Measurements from ENCODE around the gene KAZALD1. TPM values are rescaled to one million over a fixed set of nuclear protein-coding genes. Genes with fewer than 3 reads are reported as not detected.

The KAZALD1 gene
- total RNA-seq, 1 experiment from 2014 or later, result 16.0 TPM

DNA sequence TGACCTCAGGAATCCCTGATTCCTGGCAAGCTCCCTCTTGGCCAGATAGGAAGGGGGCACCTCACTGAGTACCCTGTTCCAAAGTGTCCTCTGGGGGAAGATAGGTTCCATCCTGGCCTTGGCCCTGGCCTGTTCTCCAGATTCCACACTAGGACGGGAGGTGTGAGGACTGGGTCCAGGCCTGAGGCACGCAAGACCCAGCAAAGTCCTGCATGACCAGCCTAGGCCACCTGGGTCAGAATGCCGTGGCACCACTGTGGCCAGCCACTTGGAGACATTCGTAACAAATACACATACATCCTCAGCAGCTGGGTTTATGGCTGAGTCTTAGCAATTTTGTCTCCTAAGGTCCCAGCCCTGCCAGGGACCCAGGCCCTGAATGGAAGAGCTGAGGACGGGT, 46.0 kb downstream of the KAZALD1 start:
- intact Hi-C loops (cut with micrococcal nuclease), result no loop called here
- Histone ChIP-seq H3K4me2 (ENCODE audit: low read length) (no peak overlapping the region), H3K27ac (ENCODE audit: low read depth, low read length) (no peak overlapping the region), H3K9me3 (ENCODE audit: control insufficient read depth in 1 of 2, insufficient read depth in 1 of 2, low read depth in 1 of 2, low read length in 2 of 2) (no peaks in the 10 kb centered on the region), H2AFZ (ENCODE audit: low read depth, low read length, poor library complexity, severe bottlenecking) (no peak overlapping the region), H3K9ac (ENCODE audit: low read length) (no peak overlapping the region), H3K79me2 (ENCODE audit: insufficient read depth, low read length) (no peaks in the 10 kb centered on the region), H3K4me1 (ENCODE audit: control insufficient read depth in 1 of 2, insufficient read depth in 2 of 2, low read length in 2 of 2) (peaks cover 13% of the 10 kb centered on the region in 2 experiments; a peak in 3 of 4 replicates), H3K9me2 (ENCODE audit: insufficient read depth) (no peaks in the 10 kb centered on the region), H4K20me1 (ENCODE audit: insufficient read depth) (no peaks in the 10 kb centered on the region), H3K4me3 (replicated peaks in 1 of 2; ENCODE audit: low read depth in 1 of 2, low read length in 2 of 2) (no peak overlapping the region), H3K36me3 (ENCODE audit: control insufficient read depth in 1 of 2, insufficient read depth in 2 of 2, low read length in 2 of 2) (no peaks in the 10 kb centered on the region), H3K27me3 (ENCODE audit: insufficient read depth, low read length) (no peaks in the 10 kb centered on the region)
- ChIA-PET CTCF (interaction anchor here (1.7 to 4.8 kb wide), 2 partner anchors 12 to 34 kb away, joined by 8 to 36 read pairs; no protein-coding TSS in a partner anchor), POLR2A (no interaction called here), RAD21 (ENCODE audit: low non-redundant PET in 1 of 2, low total read pairs in 2 of 2, uncharacterized antibody in 2 of 2, unreplicated experiment in 2 of 2) (no interaction called here)
- no peak for TF ChIP-seq CEBPB (IDR thresholded peaks at IDR 0.05; ENCODE audit: low read depth)
- no peak for TF ChIP-seq EZH2phosphoT487 (IDR thresholded peaks at IDR 0.05; ENCODE audit: borderline replicate concordance)
- no peak for TF ChIP-seq POLR2AphosphoS5 (IDR thresholded peaks at IDR 0.05; ENCODE audit: low read depth, low read length)
- TF ChIP-seq SRF (IDR thresholded peaks at IDR 0.05; ENCODE audit: low read depth), result no peak
- TF ChIP-seq, protein P1, sequence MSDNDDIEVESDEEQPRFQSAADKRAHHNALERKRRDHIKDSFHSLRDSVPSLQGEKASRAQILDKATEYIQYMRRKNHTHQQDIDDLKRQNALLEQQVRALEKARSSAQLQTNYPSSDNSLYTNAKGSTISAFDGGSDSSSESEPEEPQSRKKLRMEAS (IDR thresholded peaks at IDR 0.05), result no peak
- TF ChIP-seq, protein P2, sequence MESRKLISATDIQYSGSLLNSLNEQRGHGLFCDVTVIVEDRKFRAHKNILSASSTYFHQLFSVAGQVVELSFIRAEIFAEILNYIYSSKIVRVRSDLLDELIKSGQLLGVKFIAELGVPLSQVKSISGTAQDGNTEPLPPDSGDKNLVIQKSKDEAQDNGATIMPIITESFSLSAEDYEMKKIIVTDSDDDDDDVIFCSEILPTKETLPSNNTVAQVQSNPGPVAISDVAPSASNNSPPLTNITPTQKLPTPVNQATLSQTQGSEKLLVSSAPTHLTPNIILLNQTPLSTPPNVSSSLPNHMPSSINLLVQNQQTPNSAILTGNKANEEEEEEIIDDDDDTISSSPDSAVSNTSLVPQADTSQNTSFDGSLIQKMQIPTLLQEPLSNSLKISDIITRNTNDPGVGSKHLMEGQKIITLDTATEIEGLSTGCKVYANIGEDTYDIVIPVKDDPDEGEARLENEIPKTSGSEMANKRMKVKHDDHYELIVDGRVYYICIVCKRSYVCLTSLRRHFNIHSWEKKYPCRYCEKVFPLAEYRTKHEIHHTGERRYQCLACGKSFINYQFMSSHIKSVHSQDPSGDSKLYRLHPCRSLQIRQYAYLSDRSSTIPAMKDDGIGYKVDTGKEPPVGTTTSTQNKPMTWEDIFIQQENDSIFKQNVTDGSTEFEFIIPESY (IDR thresholded peaks at IDR 0.05; ENCODE audit: extremely low read depth, insufficient replicate concordance, low read length), result no peak
- TF ChIP-seq, protein P3, sequence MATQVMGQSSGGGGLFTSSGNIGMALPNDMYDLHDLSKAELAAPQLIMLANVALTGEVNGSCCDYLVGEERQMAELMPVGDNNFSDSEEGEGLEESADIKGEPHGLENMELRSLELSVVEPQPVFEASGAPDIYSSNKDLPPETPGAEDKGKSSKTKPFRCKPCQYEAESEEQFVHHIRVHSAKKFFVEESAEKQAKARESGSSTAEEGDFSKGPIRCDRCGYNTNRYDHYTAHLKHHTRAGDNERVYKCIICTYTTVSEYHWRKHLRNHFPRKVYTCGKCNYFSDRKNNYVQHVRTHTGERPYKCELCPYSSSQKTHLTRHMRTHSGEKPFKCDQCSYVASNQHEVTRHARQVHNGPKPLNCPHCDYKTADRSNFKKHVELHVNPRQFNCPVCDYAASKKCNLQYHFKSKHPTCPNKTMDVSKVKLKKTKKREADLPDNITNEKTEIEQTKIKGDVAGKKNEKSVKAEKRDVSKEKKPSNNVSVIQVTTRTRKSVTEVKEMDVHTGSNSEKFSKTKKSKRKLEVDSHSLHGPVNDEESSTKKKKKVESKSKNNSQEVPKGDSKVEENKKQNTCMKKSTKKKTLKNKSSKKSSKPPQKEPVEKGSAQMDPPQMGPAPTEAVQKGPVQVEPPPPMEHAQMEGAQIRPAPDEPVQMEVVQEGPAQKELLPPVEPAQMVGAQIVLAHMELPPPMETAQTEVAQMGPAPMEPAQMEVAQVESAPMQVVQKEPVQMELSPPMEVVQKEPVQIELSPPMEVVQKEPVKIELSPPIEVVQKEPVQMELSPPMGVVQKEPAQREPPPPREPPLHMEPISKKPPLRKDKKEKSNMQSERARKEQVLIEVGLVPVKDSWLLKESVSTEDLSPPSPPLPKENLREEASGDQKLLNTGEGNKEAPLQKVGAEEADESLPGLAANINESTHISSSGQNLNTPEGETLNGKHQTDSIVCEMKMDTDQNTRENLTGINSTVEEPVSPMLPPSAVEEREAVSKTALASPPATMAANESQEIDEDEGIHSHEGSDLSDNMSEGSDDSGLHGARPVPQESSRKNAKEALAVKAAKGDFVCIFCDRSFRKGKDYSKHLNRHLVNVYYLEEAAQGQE (IDR thresholded peaks at IDR 0.05; ENCODE audit: low read depth), result no peak
- TF ChIP-seq EZH2 (IDR thresholded peaks at IDR 0.05), result no peak
- no peak for TF ChIP-seq ZNF274 (IDR thresholded peaks at IDR 0.05; ENCODE audit: low read depth, low read length)
- no peak for TF ChIP-seq SIN3A (IDR thresholded peaks at IDR 0.05; ENCODE audit: low read depth)
- TF ChIP-seq SP1 (IDR thresholded peaks at IDR 0.05; ENCODE audit: low read depth), result no peak
- TF ChIP-seq ZFX (IDR thresholded peaks at IDR 0.05), result no peak
- no peak for TF ChIP-seq EGR1 (IDR thresholded peaks at IDR 0.05; ENCODE audit: low read depth)
- TF ChIP-seq, protein P4, sequence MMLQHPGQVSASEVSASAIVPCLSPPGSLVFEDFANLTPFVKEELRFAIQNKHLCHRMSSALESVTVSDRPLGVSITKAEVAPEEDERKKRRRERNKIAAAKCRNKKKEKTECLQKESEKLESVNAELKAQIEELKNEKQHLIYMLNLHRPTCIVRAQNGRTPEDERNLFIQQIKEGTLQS (IDR thresholded peaks at IDR 0.05), result no peak
- TF ChIP-seq, protein P5, sequence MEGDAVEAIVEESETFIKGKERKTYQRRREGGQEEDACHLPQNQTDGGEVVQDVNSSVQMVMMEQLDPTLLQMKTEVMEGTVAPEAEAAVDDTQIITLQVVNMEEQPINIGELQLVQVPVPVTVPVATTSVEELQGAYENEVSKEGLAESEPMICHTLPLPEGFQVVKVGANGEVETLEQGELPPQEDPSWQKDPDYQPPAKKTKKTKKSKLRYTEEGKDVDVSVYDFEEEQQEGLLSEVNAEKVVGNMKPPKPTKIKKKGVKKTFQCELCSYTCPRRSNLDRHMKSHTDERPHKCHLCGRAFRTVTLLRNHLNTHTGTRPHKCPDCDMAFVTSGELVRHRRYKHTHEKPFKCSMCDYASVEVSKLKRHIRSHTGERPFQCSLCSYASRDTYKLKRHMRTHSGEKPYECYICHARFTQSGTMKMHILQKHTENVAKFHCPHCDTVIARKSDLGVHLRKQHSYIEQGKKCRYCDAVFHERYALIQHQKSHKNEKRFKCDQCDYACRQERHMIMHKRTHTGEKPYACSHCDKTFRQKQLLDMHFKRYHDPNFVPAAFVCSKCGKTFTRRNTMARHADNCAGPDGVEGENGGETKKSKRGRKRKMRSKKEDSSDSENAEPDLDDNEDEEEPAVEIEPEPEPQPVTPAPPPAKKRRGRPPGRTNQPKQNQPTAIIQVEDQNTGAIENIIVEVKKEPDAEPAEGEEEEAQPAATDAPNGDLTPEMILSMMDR (IDR thresholded peaks at IDR 0.05 in 2 of 3, conservative IDR thresholded peaks at IDR 0.05 in 1 of 3; ENCODE audit: borderline replicate concordance in 1 of 3, insufficient read depth in 1 of 3, low read depth in 2 of 3, low read length in 2 of 3), result no peak
- TF ChIP-seq FOSL1 (IDR thresholded peaks at IDR 0.05; ENCODE audit: low read depth), result no peak
- TF ChIP-seq JUND (IDR thresholded peaks at IDR 0.05), result no peak
- no peak for TF ChIP-seq POLR2A (IDR thresholded peaks at IDR 0.05; ENCODE audit: borderline replicate concordance, extremely low read depth, insufficient read depth, insufficient read length)
- TF ChIP-seq YY1 (IDR thresholded peaks at IDR 0.05; ENCODE audit: extremely low read depth, insufficient replicate concordance, low read depth, low read length), result no peak
- no peak for TF ChIP-seq TCF7L2 (IDR thresholded peaks at IDR 0.05; ENCODE audit: borderline replicate concordance, extremely low read depth, insufficient read depth, insufficient read length)
- DNase-seq (ENCODE audit: low read depth, low spot score) (no peak), ATAC-seq (no peak)
- no TSS peak for BruUV-seq (replicated peaks)

Measured in HCT116 (cell line).